T-helper 1 cell treated with Interleukin-12 subunit alpha and Interleukin-12 subunit beta and Interleukin-4 antibody, amounts not matched to agents 30 μg/mL and 1 μg/mL, for 36 hours (primary cell): Measurements from ENCODE around the gene RBFA.

ENCODE experiments used
- H3K27ac Mint-ChIP-seq: one replicate; pipeline ENCODE4 v1.8.0; 2021; ENCODE audit warnings: mild to moderate bottlenecking, mixed read lengths
- H3K27me3 Mint-ChIP-seq: one replicate; pipeline ENCODE4 v1.8.0; 2021; ENCODE audit warnings: low read depth, mixed read lengths
- H3K36me3 Mint-ChIP-seq: one replicate; pipeline ENCODE4 v1.8.0; 2021; ENCODE audit warnings: low read depth, mixed read lengths
- H3K4me1 Mint-ChIP-seq: one replicate; pipeline ENCODE4 v1.8.0; 2021; ENCODE audit warnings: low read depth, mixed read lengths
- H3K4me3 Mint-ChIP-seq: one replicate; pipeline ENCODE4 v1.8.0; 2021; ENCODE audit warnings: mild to moderate bottlenecking, moderate library complexity, mixed read lengths
- H3K9me3 Mint-ChIP-seq: one replicate; pipeline ENCODE4 v1.8.0; 2021; ENCODE audit warnings: mixed read lengths

RBFA gene

GRCh38 chr18:80040515-80040914, 6.3 kb downstream of the RBFA start:
- Mint-ChIP-seq H3K36me3 (peaks cover 10% of the 10 kb centered on the region), H3K27ac (no peak overlapping the region), H3K4me1 (peaks cover 6% of the 10 kb centered on the region), H3K27me3 (no peaks in the 10 kb centered on the region), H3K4me3 (no peak overlapping the region), H3K9me3 (no peaks in the 10 kb centered on the region)

GRCh38 chr18:80041424-80041823, 7.2 kb downstream of the RBFA start:
- H3K4me1 Mint-ChIP-seq, result peaks cover 4% of the 10 kb centered on the region
- peaks cover 14% of the 10 kb centered on the region for H3K36me3 Mint-ChIP-seq
- H3K27me3 Mint-ChIP-seq, result no peaks in the 10 kb centered on the region
- H3K9me3 Mint-ChIP-seq, result no peaks in the 10 kb centered on the region
- H3K4me3 Mint-ChIP-seq, result no peak overlapping the region
- no peak overlapping the region for H3K27ac Mint-ChIP-seq

- Mint-ChIP-seq H3K36me3 (peaks cover 14% of the 10 kb centered on the region), H3K4me3 (no peak overlapping the region)
Measured at GRCh38 chr18:80042785-80043184, 8.6 kb downstream of the RBFA start.

GRCh38 chr18:80044072-80044471, 9.8 kb downstream of the RBFA start:
- no peak overlapping the region for H3K4me3 Mint-ChIP-seq
- no peaks in the 10 kb centered on the region for H3K9me3 Mint-ChIP-seq
- H3K27ac Mint-ChIP-seq, result no peak overlapping the region
- no peaks in the 10 kb centered on the region for H3K27me3 Mint-ChIP-seq
- peaks cover 4% of the 10 kb centered on the region for H3K4me1 Mint-ChIP-seq
- peaks cover 8% of the 10 kb centered on the region for H3K36me3 Mint-ChIP-seq

More at GRCh38 chr18:80042785-80043184, 8.6 kb downstream of the RBFA start:
- Mint-ChIP-seq H3K9me3 (no peaks in the 10 kb centered on the region), H3K4me1 (peaks cover 4% of the 10 kb centered on the region), H3K27me3 (no peaks in the 10 kb centered on the region), H3K27ac (no peak overlapping the region)

GRCh38 chr18:80046011-80046410, 11.8 kb downstream of the RBFA start:
- Mint-ChIP-seq H3K27me3 (no peaks in the 10 kb centered on the region), H3K4me1 (peaks cover 4% of the 10 kb centered on the region), H3K9me3 (peaks cover 4% of the 10 kb centered on the region), H3K4me3 (no peak overlapping the region), H3K27ac (no peak overlapping the region), H3K36me3 (peaks cover 10% of the 10 kb centered on the region)

GRCh38 chr18:80046431-80046830, 12.2 kb downstream of the RBFA start:
- peaks cover under 1% of the 10 kb centered on the region for H3K4me1 Mint-ChIP-seq
- peaks cover 10% of the 10 kb centered on the region for H3K36me3 Mint-ChIP-seq
- no peak overlapping the region for H3K4me3 Mint-ChIP-seq
- H3K9me3 Mint-ChIP-seq, result peaks cover 8% of the 10 kb centered on the region
- no peaks in the 10 kb centered on the region for H3K27me3 Mint-ChIP-seq
- no peak overlapping the region for H3K27ac Mint-ChIP-seq

GRCh38 chr18:80046961-80047541, 12.8 kb downstream of the RBFA start:
- Mint-ChIP-seq H3K27me3 (no peaks in the 10 kb centered on the region), H3K4me3 (no peak overlapping the region), H3K4me1 (no peaks in the 10 kb centered on the region), H3K9me3 (peaks cover 14% of the 10 kb centered on the region), H3K36me3 (peaks cover 8% of the 10 kb centered on the region), H3K27ac (no peak overlapping the region)

- Mint-ChIP-seq H3K27ac (no peak overlapping the region), H3K9me3 (peaks cover 35% of the 10 kb centered on the region), H3K27me3 (no peaks in the 10 kb centered on the region), H3K4me3 (no peak overlapping the region), H3K36me3 (peaks cover 4% of the 10 kb centered on the region), H3K4me1 (no peaks in the 10 kb centered on the region)
Measured at GRCh38 chr18:80050797-80051196, 16.6 kb downstream of the RBFA start.

- H3K4me1 Mint-ChIP-seq, result no peaks in the 10 kb centered on the region
- H3K27ac Mint-ChIP-seq, result no peak overlapping the region
- H3K36me3 Mint-ChIP-seq, result peaks cover 2% of the 10 kb centered on the region
- no peak overlapping the region for H3K4me3 Mint-ChIP-seq
- peaks cover 64% of the 10 kb centered on the region for H3K9me3 Mint-ChIP-seq
- H3K27me3 Mint-ChIP-seq, result no peaks in the 10 kb centered on the region
Measured at GRCh38 chr18:80056095-80056494, 21.9 kb downstream of the RBFA start.

GRCh38 chr18:80059945-80060344, 25.7 kb downstream of the RBFA start:
- Mint-ChIP-seq H3K4me1 (no peaks in the 10 kb centered on the region), H3K9me3 (peaks cover 45% of the 10 kb centered on the region), H3K36me3 (peaks cover 2% of the 10 kb centered on the region), H3K4me3 (no peak overlapping the region), H3K27me3 (no peaks in the 10 kb centered on the region), H3K27ac (no peak overlapping the region)

- Mint-ChIP-seq H3K4me1 (no peaks in the 10 kb centered on the region), H3K27me3 (no peaks in the 10 kb centered on the region), H3K27ac (no peak overlapping the region), H3K4me3 (no peak overlapping the region), H3K9me3 (peaks cover 4% of the 10 kb centered on the region), H3K36me3 (no peaks in the 10 kb centered on the region)
Measured at GRCh38 chr18:80065705-80066104, 31.5 kb downstream of the RBFA start.

- Mint-ChIP-seq H3K27ac (no peak overlapping the region), H3K27me3 (no peaks in the 10 kb centered on the region), H3K9me3 (peaks cover 4% of the 10 kb centered on the region), H3K4me3 (no peak overlapping the region), H3K36me3 (no peaks in the 10 kb centered on the region), H3K4me1 (no peaks in the 10 kb centered on the region)
Measured at GRCh38 chr18:80067321-80067720, 33.1 kb downstream of the RBFA start.

GRCh38 chr18:80067897-80068296, 33.7 kb downstream of the RBFA start:
- Mint-ChIP-seq H3K9me3 (peaks cover 4% of the 10 kb centered on the region), H3K27me3 (no peaks in the 10 kb centered on the region), H3K4me3 (no peak overlapping the region), H3K36me3 (no peaks in the 10 kb centered on the region), H3K4me1 (no peaks in the 10 kb centered on the region), H3K27ac (no peak overlapping the region)

- Mint-ChIP-seq H3K27me3 (no peaks in the 10 kb centered on the region), H3K4me1 (no peaks in the 10 kb centered on the region), H3K27ac (no peak overlapping the region), H3K36me3 (no peaks in the 10 kb centered on the region), H3K9me3 (peaks cover under 1% of the 10 kb centered on the region), H3K4me3 (no peak overlapping the region)
Measured at GRCh38 chr18:80068571-80069272, 34.5 kb downstream of the RBFA start.

GRCh38 chr18:80070825-80071224, 36.6 kb downstream of the RBFA start:
- H3K9me3 Mint-ChIP-seq, result peaks cover 3% of the 10 kb centered on the region
- no peak overlapping the region for H3K27ac Mint-ChIP-seq
- no peaks in the 10 kb centered on the region for H3K36me3 Mint-ChIP-seq
- H3K27me3 Mint-ChIP-seq, result no peaks in the 10 kb centered on the region
- H3K4me1 Mint-ChIP-seq, result no peaks in the 10 kb centered on the region
- no peak overlapping the region for H3K4me3 Mint-ChIP-seq
